Cardiac muscle cell (in vitro differentiated cells and primary cell): ENCODE results near the gene L1TD1. TPM values are rescaled to one million over a fixed set of nuclear protein-coding genes. Genes with fewer than 3 reads are reported as not detected.

ENCODE experiments used
- DNase-seq, 2 donors: peaks; one replicate each; pipeline versions ENCODE4 v3.0.0 to v3.0.0-alpha.2; 2010 to 2017; ENCODE audit warnings: low read depth in 1 of 2, low spot score in 1 of 2
- H3K27ac ChIP-seq: fragments of 200-600 bp; sonication (generic); 2 replicates; pipeline ENCODE4 v1.5.1; 2016
- H3K27me3 ChIP-seq: fragments of 200-600 bp; sonication (generic); 2 replicates; pipeline ENCODE4 v1.6.0; 2016; ENCODE audit warnings: control low read depth
- H3K36me3 ChIP-seq: fragments of 200-600 bp; sonication (generic); 2 replicates; pipeline ENCODE4 v1.5.1; 2016; ENCODE audit warnings: control low read depth
- H3K4me1 ChIP-seq: fragments of 200-600 bp; sonication (generic); 2 replicates; pipeline ENCODE4 v1.8.1; 2017; ENCODE audit warnings: low read depth, mild to moderate bottlenecking, mixed run types
- H3K4me3 ChIP-seq: fragments of 200-600 bp; sonication (generic); 2 replicates; pipeline ENCODE4 v1.5.1; 2016; ENCODE audit warnings: mild to moderate bottlenecking
- H3K9me3 ChIP-seq: fragments of 200-600 bp; sonication (generic); 2 replicates; pipeline ENCODE4 v1.5.1; 2017; ENCODE audit warnings: low read depth, mild to moderate bottlenecking, control low read depth
- CTCF ChIP-seq: IDR thresholded peaks from 2 replicates; pipeline ENCODE4 v1.5.1; 2012; ENCODE audit warnings: low read depth, mild to moderate bottlenecking, low read length
- polyA plus RNA-seq: library from polyadenylated mRNA; unstranded; fragments of >200 nt; fragmentation: Nextera tagmentation; extraction: Ambion mirVana; gene quantifications from 2 replicates; pipeline ENCODE4 v1.2.1, GENCODE V29; 2016
- total RNA-seq: library from RNA; depleted of rRNA; stranded (reverse); fragments of >200 nt; gene quantifications from 2 replicates; pipeline ENCODE4 v1.2.3, GENCODE V29; 2016

The L1TD1 gene
- total and polyA plus RNA-seq, 2 experiments from 2014 or later: 0.36 TPM; not detected in 1

GRCh38 chr1:62198069-62198780, 3.6 kb downstream of the L1TD1 start:
- peaks cover 7% of the 10 kb centered on the region for H3K4me1 ChIP-seq
- no peak overlapping the region for H3K27ac ChIP-seq
- H3K9me3 ChIP-seq: no peaks in the 10 kb centered on the region
- no peak for DNase-seq
- peaks cover 25% of the 10 kb centered on the region for H3K27me3 ChIP-seq
- no peaks in the 10 kb centered on the region for H3K36me3 ChIP-seq
- no peak overlapping the region for H3K4me3 ChIP-seq
- no peak for TF ChIP-seq CTCF

- H3K36me3 ChIP-seq: no peaks in the 10 kb centered on the region
- DNase-seq: peak; percentile 51 to 54
- H3K4me1 ChIP-seq: peaks cover 7% of the 10 kb centered on the region
- H3K9me3 ChIP-seq: no peaks in the 10 kb centered on the region
- peaks cover 25% of the 10 kb centered on the region for H3K27me3 ChIP-seq
- no peak overlapping the region for H3K4me3 ChIP-seq
- H3K27ac ChIP-seq: no peak overlapping the region
- no peak for TF ChIP-seq CTCF
Measured at GRCh38 chr1:62198781-62199125, 4.1 kb downstream of the L1TD1 start.

- no peak for DNase-seq
- no peak for TF ChIP-seq CTCF
- H3K4me3 ChIP-seq: no peak overlapping the region
- no peaks in the 10 kb centered on the region for H3K4me1 ChIP-seq
- H3K27ac ChIP-seq: no peak overlapping the region
- no peaks in the 10 kb centered on the region for H3K27me3 ChIP-seq
- H3K9me3 ChIP-seq: no peaks in the 10 kb centered on the region
- H3K36me3 ChIP-seq: no peaks in the 10 kb centered on the region
Measured at GRCh38 chr1:62207187-62207586, 12.5 kb downstream of the L1TD1 start.

GRCh38 chr1:62208087-62208486, 13.4 kb downstream of the L1TD1 start:
- no peaks in the 10 kb centered on the region for H3K36me3 ChIP-seq
- H3K27me3 ChIP-seq: no peaks in the 10 kb centered on the region
- no peak overlapping the region for H3K4me3 ChIP-seq
- no peaks in the 10 kb centered on the region for H3K4me1 ChIP-seq
- no peak for DNase-seq
- no peak for TF ChIP-seq CTCF
- no peaks in the 10 kb centered on the region for H3K9me3 ChIP-seq
- H3K27ac ChIP-seq: no peak overlapping the region

- DNase-seq: no peak
- H3K4me1 ChIP-seq: no peaks in the 10 kb centered on the region
- H3K27me3 ChIP-seq: no peaks in the 10 kb centered on the region
- H3K4me3 ChIP-seq: no peak overlapping the region
- no peak for TF ChIP-seq CTCF
- no peaks in the 10 kb centered on the region for H3K9me3 ChIP-seq
- no peaks in the 10 kb centered on the region for H3K36me3 ChIP-seq
- no peak overlapping the region for H3K27ac ChIP-seq
Measured at GRCh38 chr1:62208970-62209369, 14.3 kb downstream of the L1TD1 start.
